IMR-90 (cell line): Measurements from ENCODE around the gene TAF3.

ENCODE experiments used
- CTCF ChIP-seq: conservative IDR thresholded peaks from 2 replicates; pipeline ENCODE4 v1.5.1; 2012; ENCODE audit warnings: mild to moderate bottlenecking, low read depth, low read length, improper control_type of control experiment
- MAZ ChIP-seq: IDR thresholded peaks from 2 replicates; pipeline ENCODE4 v1.6.1; 2012; ENCODE audit warnings: low read depth, mild to moderate bottlenecking, low read length, improper control_type of control experiment, moderate library complexity, borderline replicate concordance
- MXI1 ChIP-seq: IDR thresholded peaks from 2 replicates; pipeline ENCODE4 v1.6.1; 2012; ENCODE audit warnings: low read depth, mild to moderate bottlenecking, low read length, moderate library complexity, borderline replicate concordance
- SMC3 ChIP-seq: fragments of 150-350 bp; IDR thresholded peaks from 2 replicates; pipeline ENCODE4 v1.6.1; 2016; ENCODE audit warnings: low read depth, mild to moderate bottlenecking, antibody characterized with exemption, low read length, moderate library complexity

- no peak for TF ChIP-seq MXI1
- TF ChIP-seq SMC3, result no peak
- no peak for TF ChIP-seq CTCF
- TF ChIP-seq MAZ, result no peak
Measured at GRCh38 chr10:7982727-7983126, 164.4 kb downstream of the TAF3 start.
